ENCODE data around the gene ADM2. TPM values are rescaled to one million over a fixed set of nuclear protein-coding genes. Genes with fewer than 3 reads are reported as not detected.
"Not testable (repeated sequence)": the region's sequence is repeated elsewhere in the genome, so short reads cannot be mapped to it uniquely, and the experiment has no call there.

The ADM2 gene
- total RNA-seq, 1 donor from 2014 or later: not detected

DNA sequence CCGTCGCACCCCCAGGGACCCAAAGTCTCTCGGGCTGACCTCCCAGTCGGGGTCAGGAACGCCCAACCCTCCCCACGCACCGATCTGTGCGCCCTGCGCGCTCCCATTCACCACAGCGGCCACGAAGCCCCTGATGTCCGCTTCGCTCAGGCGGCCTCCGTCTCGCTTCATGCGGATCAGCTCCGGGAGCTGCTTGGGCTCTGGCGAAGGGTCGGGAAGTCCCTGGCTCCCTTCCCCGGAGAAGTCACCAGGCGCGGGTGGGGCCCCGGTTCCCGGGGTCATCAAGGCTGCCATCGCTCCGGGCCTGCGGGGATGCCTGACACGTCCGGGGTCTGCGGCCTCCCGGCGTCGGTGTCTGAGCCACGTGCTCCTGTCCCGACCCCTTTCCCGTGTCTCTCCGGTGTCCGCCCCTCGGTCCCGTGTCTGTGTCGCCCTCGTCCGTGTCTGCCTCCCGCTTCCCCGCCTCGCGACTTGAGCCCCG is 48.1 kb downstream of the ADM2 start:
- intact Hi-C loops (cut with DNase I): no loop called here
- no peak for ATAC-seq (ENCODE audit: poor library complexity)
- DNase-seq: no peak

DNA sequence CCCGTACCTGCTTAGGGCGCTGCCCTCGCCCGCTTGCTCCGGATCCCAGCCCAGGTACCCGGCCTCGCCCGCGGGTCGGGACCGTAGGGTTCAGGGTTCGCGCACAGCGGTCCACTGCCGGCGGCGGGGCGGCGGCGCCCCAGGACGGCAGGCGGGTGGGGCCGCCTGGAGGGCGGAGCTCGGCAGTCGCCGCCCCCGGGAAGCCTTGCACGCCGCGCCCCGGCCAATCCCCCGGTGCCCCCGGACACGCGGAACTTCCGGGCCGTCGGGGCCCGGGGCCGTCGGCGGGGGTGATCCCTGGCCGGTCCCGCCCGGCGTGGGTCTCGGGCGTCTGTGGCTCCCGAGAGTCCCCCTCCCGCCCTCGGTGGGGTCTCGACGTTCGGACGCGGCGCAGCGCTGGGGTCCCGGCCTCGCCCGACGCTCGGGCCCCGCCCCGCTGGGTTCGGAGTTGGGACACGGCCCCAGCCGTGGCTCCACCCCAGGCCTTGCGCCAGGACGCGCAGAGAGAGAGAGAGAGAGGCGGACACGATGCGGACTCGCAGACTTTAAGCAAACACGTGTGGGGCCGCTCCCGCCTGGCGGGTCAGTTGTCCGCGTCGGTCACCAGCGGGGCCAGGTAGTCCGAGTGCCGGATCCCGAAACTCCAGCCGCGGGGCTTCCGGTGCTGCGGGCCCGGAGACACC is 48.7 kb downstream of the ADM2 start, which contains the start of gene TYMP:
Gene TYMP, minus strand, starts transcription at position 116 of the 683 bp plus-strand sequence. CDS start 303 bp downstream, outside the sequence.
- ATAC-seq (ENCODE audit: poor library complexity): peak; percentile 46
- DNase-seq: peak; percentile 93
- intact Hi-C loops (cut with DNase I): no loop called here

DNA sequence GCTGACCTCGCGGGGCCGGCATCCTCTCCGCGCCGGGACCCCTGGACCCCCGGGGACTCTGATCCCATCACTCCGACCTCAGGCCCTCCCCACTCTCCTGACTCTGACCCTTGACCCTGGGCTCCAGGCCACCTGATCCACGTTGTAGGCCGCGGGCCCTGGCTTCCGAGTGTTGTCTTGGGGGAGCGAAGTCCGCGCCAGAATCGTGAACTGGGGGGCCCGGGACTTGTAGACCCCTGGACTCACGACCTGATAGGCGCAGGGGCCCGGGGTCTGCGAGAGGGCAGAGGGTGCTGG is 49.2 kb downstream of the ADM2 start:
- intact Hi-C loops (cut with DNase I): no loop called here
- DNase-seq: no peak
- no peak for ATAC-seq (ENCODE audit: poor library complexity)

DNA sequence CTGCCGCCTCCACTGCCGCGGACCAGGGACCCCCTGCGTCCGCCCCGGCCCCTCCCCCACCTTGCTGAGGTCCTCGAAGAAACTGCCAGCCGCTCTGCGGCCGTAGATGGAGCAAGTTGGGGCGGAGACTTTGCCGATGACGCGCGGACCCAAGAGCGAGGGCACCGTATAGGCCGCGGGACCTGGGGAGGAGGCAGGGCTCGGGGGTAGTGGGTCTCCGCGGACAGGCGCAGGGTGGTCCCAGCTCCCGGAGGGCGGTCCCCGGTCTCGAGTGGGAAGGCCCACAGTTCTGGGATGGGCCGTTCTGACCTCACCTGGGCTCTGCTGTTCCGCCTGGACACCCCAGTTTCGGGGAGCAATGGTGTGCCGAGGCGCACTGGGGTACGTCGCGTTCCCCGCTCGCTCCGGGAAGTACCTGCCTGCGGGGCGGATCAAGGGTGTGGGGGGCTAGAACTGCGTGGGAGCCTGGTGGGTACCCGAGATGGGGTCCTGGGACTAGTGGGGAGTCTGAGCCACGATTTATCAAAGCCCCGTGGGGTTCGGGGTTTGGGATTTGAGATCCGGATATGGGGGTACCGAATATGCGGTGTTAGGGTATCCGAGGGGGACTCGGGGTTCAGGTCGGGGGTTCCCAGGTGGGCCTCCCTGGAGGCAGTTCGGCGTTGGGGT is 49.7 kb downstream of the ADM2 start:
- peak; percentile 94 for DNase-seq
- intact Hi-C loops (cut with DNase I): no loop called here
- peak; percentile 56 for ATAC-seq (ENCODE audit: poor library complexity)

DNA sequence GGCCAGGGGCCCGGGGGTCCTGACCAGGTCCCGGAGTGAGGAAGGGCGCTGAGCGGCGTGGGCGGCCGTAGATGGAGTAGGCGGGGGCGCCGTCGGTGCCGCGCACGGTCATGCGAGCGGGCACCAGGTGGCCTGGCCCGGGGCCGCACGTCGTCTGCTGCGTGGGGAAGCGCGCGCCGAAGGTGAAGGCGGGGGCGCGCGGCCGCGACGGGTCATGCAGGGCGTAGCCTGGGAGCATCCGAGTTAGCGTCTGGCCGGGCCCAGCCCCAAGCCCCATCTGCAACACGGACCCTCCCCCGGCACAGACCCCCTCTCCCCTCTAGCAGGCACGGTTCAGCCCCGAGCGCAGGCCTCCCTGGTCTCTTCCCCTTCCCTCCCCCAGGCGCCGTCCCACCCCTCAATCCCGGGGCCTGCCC is 50.2 kb downstream of the ADM2 start:
- intact Hi-C loops (cut with DNase I): no loop called here
- peak; percentile 25 for ATAC-seq (ENCODE audit: poor library complexity)
- DNase-seq: peak; percentile 82

DNA sequence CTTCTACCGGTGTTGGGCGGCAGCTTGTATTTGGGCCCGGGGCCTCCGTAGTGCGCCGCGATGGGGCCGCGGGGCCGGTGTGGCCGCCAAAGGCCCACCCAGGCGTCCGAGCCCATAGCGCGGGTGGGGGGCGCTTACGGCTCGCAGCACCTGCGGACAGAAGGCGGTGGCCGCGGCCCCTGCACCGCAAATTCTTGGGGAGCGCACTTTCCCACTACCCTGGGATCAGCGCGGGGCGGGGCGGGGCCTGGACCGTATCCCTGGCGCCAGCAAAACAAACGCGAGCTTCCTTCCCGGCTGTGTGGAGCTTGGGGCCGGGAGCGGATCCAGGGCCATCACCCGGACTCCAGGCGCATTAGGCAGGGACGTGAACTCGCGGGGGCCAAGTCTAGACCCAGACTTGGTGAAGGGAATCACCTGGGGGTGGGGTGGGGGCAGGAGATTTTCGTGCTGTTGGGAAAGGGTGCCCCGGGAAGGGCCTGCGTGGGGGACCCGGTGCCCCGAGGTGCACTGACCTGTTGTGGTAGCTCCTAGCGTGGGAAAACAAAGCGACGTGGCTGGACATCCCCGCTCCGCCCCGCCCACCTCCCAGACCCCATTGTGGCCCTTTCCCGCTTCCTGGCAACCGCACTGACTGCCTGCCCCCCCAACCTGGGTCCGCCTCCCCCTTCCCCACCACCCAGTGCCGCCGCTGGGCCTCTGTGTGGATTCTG is 50.8 kb downstream of the ADM2 start:
- intact Hi-C loops (cut with DNase I): no loop called here
- DNase-seq (peak; percentile 93), ATAC-seq (ENCODE audit: poor library complexity) (peak; percentile 59)

DNA sequence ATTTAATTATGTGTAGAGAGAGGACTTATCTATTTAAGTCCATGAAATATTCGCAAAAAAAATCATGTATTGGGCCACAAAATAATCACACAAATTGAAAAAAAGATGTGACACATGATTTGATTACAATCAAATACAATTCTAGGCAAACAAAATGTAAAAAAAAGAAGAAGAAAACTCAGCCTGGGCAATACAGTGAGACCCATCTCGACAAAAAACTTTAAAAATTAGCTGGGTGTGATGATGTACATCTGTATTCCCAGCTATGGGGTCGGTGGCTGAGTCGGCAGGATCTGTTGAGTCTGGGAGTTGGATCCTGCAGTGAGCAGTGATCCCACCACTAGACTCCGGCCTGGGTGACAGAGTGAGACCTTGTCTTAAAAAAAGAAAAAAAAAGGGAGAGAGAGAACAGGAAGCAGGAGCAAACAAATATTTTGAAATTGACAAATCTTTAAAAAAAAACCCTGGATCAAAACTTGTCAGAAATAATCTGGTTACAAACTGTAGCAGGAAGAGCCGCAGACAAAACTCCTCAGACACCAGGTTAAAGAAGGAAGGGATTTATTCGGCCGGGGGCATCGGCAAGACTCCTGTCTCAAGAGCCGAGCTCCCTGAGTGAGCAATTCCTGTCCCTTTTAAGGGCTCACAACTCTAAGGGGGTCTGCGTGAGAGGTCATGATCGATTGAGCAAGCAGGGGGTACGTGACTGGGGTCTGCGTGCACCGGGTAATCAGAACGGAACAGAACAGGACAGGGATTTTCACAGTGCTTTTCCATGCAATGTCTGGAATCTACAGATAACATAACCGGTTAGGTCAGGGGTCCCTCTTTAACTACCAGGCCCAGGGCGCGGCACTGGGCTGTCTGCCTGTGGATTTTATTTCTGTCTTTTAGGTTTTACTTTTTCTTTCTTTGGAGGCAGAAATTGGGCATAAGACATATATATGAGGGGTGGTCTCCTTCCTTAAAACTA is 51.8 kb downstream of the ADM2 start:
- intact Hi-C loops (cut with DNase I): no loop called here
- ATAC-seq (ENCODE audit: poor library complexity) (no peak), DNase-seq (peak; percentile 45)

DNA sequence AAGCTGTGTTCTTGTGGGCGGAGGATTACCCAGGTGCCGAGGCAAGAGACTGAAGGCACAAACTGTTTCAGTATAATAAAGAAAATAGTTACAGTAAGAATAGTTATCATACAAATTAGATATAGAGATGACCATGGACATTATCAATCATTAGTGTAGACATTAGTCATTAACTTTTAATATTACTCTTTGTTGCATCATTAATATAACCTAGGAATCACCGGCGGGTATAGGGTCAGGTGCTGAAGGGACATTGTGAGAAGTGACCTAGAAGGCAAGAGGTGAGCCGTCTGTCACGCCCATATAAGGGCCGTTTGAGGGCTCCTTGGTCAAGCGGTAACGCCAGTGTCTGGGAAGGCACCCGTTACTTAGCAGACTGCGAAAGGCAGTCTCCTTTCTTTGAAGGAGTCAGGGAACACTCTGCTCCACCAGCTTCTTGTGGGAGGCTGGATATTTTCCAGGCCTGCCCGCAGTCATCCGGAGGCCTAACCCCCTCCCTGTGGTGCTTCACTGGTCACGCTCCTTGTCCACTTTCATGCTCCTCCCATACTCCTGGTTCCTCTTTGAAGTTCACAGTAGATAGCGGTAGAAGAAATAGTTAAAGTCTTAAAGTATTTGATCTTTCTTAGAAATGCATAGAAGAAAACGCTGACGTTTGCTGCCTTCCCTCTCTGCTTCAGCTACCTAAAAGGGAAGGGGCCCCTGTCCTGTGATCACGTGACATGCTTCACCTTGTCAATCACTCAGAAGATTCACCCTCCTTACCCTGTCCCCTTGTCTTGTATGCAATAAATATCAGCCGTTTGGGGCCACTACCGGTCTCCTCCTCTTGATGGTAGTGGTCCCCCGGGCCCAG is 52.7 kb downstream of the ADM2 start:
- ATAC-seq (ENCODE audit: poor library complexity); intact Hi-C loops (cut with DNase I): not testable (repeated sequence)
- peak; percentile 66 for DNase-seq

DNA sequence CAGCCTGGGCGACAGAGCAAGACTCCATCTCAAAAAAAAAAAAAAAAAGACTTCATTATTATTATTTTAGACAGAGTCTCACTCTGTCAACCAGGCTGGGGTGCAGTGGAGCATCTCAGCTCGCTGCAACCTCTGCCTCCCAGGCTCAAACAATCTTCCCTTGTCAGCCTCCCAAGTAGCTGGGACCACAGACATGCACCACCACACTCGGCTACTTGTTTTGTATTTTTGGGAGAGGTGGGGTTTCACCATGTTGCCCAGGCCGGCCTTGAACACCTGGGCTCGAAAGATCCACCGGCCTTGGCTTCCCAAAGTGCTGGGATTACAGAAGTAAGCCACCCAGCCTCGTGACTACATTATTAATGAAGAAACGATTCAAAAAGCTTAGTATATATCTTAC is 53.8 kb downstream of the ADM2 start:
- DNase-seq (peak; percentile 17), ATAC-seq (ENCODE audit: poor library complexity) (no peak)
- intact Hi-C loops (cut with DNase I): no loop called here

Other genes starting within 250 kb of the ADM2 start
- gene TUBGCP6, start 236.5 kb upstream of the ADM2 start, total RNA-seq: 14.1 TPM
- gene HDAC10, start 230.3 kb upstream of the ADM2 start, total RNA-seq: 12.0 TPM
- gene MAPK12, start 219.9 kb upstream of the ADM2 start, total RNA-seq: 13.2 TPM
- 8.5 TPM for gene MAPK11, start 211.2 kb upstream of the ADM2 start, total RNA-seq
- gene PLXNB2, start 173.9 kb upstream of the ADM2 start, total RNA-seq: 68.3 TPM
- 1.1 TPM for gene DENND6B, start 154.5 kb upstream of the ADM2 start, total RNA-seq
- 40.4 TPM for gene PPP6R2, start 138.2 kb upstream of the ADM2 start, total RNA-seq
- gene SBF1, start 6.5 kb upstream of the ADM2 start, total RNA-seq: 46.6 TPM
- gene MIOX, start 5.3 kb downstream of the ADM2 start, total RNA-seq: not detected
- gene LMF2, start 26.2 kb downstream of the ADM2 start, total RNA-seq: 25.3 TPM
- 28.8 TPM for gene NCAPH2, start 26.7 kb downstream of the ADM2 start, total RNA-seq
- gene SCO2, start 44.1 kb downstream of the ADM2 start, total RNA-seq: not detected
- 11.8 TPM for gene TYMP, start 48.5 kb downstream of the ADM2 start, total RNA-seq
- gene KLHDC7B, start 64.4 kb downstream of the ADM2 start, total RNA-seq: not detected
- gene SYCE3, start 81.4 kb downstream of the ADM2 start, total RNA-seq: not detected
- gene CPT1B, start 96.9 kb downstream of the ADM2 start, total RNA-seq: 402 TPM
- 36.0 TPM for gene CHKB, start 101.3 kb downstream of the ADM2 start, total RNA-seq
- gene MAPK8IP2, start 119.2 kb downstream of the ADM2 start, total RNA-seq: 0.62 TPM
- gene ARSA, start 146.6 kb downstream of the ADM2 start, total RNA-seq: 19.1 TPM
- gene SHANK3, start 191.3 kb downstream of the ADM2 start, total RNA-seq: 19.3 TPM